Stomach (tissue), 4 donors: ENCODE data around the gene SCN1A.

ENCODE experiments used
- EP300 ChIP-seq: sonication (generic); formaldehyde crosslinking; IDR thresholded peaks from one replicate; pipeline ENCODE4 v1.6.1; 2017; ENCODE audit warnings: antibody characterized with exemption
- POLR2A ChIP-seq, 4 donors: fragments of 450-650 bp; IDR thresholded peaks; one replicate each; pipeline ENCODE4 v1.6.1; 2016; ENCODE audit warnings: antibody characterized with exemption in 4 of 4, control low read depth in 2 of 4, mild to moderate bottlenecking in 1 of 4, moderate library complexity in 1 of 4
- POLR2AphosphoS5 ChIP-seq, 3 donors: sonication (generic); formaldehyde crosslinking; IDR thresholded peaks; one replicate each; pipeline ENCODE4 v1.6.1; 2016; ENCODE audit warnings: antibody characterized with exemption in 3 of 3
- TF ChIP-seq, protein P1 (sequence below), 7 experiments: fragments of 450-650 bp in 4 of 7; fragments of 200-600 bp in 3 of 7; sonication (generic) in 3 of 7; IDR thresholded peaks; one replicate each; pipeline ENCODE4 v1.5.1; 2016 to 2019; ENCODE audit warnings: antibody characterized with exemption in 7 of 7, control low read depth in 2 of 7, mild to moderate bottlenecking in 1 of 7

GRCh38 chr2:166104084-166104483, 23.7 kb downstream of the SCN1A start:
- TF ChIP-seq, protein P1, sequence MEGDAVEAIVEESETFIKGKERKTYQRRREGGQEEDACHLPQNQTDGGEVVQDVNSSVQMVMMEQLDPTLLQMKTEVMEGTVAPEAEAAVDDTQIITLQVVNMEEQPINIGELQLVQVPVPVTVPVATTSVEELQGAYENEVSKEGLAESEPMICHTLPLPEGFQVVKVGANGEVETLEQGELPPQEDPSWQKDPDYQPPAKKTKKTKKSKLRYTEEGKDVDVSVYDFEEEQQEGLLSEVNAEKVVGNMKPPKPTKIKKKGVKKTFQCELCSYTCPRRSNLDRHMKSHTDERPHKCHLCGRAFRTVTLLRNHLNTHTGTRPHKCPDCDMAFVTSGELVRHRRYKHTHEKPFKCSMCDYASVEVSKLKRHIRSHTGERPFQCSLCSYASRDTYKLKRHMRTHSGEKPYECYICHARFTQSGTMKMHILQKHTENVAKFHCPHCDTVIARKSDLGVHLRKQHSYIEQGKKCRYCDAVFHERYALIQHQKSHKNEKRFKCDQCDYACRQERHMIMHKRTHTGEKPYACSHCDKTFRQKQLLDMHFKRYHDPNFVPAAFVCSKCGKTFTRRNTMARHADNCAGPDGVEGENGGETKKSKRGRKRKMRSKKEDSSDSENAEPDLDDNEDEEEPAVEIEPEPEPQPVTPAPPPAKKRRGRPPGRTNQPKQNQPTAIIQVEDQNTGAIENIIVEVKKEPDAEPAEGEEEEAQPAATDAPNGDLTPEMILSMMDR (IDR thresholded peaks at IDR 0.05), result no peak
- TF ChIP-seq POLR2A (IDR thresholded peaks at IDR 0.05) (no peak), POLR2AphosphoS5 (IDR thresholded peaks at IDR 0.05) (no peak), EP300 (no peak)
